DND-41 (cell line): ENCODE data around the gene DSCAML1.

ENCODE experiments used
- EZH2 ChIP-seq: IDR thresholded peaks from 3 replicates; pipeline ENCODE4 v1.6.1; 2012; ENCODE audit warnings: borderline replicate concordance, low read depth, mild to moderate bottlenecking, moderate library complexity, low read length, inconsistent platforms; ENCODE audit not compliant: severe bottlenecking
- TF ChIP-seq, protein P1 (sequence below): IDR thresholded peaks from 2 replicates; pipeline ENCODE4 v1.5.1; 2012; ENCODE audit warnings: borderline replicate concordance, low read length, moderate library complexity, mild to moderate bottlenecking; ENCODE audit not compliant: poor library complexity, severe bottlenecking; ENCODE audit errors: extremely low read depth

DNA sequence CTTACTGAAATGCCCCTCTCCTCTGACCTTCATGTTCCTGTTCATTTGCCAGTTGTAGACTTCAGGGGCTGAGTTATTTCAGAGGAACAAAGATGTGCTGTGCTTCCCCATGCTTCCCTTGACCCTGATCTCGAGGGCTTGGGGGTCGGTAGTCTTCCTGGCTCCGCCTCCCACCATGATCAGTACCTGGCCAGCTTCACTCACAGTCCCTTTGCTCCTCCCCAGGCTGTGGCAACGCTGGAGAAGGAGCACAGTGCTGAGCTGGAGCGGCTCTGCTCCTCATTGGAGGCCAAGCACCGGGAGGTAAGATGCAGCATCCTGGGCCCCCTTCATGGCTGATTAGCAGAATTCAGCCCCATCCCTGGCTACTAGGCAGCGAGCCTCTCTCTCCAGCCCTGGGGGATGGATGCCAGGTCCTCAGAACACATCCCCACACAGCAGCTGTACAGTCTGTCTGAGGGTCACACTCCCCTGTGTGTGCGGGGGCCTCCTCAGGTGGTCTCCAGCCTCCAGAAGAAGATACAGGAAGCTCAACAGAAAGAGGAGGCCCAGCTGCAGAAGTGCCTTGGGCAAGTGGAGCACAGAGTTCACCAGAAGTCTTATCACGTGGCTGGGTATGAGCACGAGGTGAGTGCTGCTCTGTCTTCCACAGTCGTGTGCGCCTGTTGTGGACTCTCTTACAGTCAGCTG lies 404.9 kb downstream of the DSCAML1 start:
- TF ChIP-seq, protein P1, sequence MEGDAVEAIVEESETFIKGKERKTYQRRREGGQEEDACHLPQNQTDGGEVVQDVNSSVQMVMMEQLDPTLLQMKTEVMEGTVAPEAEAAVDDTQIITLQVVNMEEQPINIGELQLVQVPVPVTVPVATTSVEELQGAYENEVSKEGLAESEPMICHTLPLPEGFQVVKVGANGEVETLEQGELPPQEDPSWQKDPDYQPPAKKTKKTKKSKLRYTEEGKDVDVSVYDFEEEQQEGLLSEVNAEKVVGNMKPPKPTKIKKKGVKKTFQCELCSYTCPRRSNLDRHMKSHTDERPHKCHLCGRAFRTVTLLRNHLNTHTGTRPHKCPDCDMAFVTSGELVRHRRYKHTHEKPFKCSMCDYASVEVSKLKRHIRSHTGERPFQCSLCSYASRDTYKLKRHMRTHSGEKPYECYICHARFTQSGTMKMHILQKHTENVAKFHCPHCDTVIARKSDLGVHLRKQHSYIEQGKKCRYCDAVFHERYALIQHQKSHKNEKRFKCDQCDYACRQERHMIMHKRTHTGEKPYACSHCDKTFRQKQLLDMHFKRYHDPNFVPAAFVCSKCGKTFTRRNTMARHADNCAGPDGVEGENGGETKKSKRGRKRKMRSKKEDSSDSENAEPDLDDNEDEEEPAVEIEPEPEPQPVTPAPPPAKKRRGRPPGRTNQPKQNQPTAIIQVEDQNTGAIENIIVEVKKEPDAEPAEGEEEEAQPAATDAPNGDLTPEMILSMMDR = no peak
- no peak for TF ChIP-seq EZH2
